GM12878 (cell line): ENCODE results near the gene TANC1. TPM values are rescaled to one million over a fixed set of nuclear protein-coding genes. Genes with fewer than 3 reads are reported as not detected.

ENCODE experiments used
- ATAC-seq: fragments of 200-7000 bp; cut with Tn5 transposase; 3 replicates; pipeline ENCODE4 v1.9.1; 2020; ENCODE audit warnings: mild to moderate bottlenecking, moderate library complexity
- BruUV-seq: library from RNA; stranded (reverse); fragments of 400-500 nt; replicated peaks from 2 replicates; lab custom pipeline; 2021; lab: Mats Ljungman, UMichigan
- CTCF ChIA-PET: fragments of 300-600 bp; sonication (Branson Sonifier 250); formaldehyde crosslinking; extraction: SDS; loops from one replicate; lab custom pipeline; 2021; ENCODE audit warnings: inconsistent platforms; lab: Yijun Ruan, JAX
- POLR2A ChIA-PET: fragments of 350-600 bp; formaldehyde crosslinking; extraction: SDS; loops from one replicate; lab custom pipeline; 2021; ENCODE audit warnings: inconsistent platforms; lab: Charles Lee
- RAD21 ChIA-PET: fragments of 300-600 bp; sonication (Branson Sonifier 250); formaldehyde crosslinking; loops from one replicate; lab custom pipeline; 2023; ENCODE audit warnings: antibody characterized with exemption; ENCODE audit not compliant: unreplicated experiment; lab: Charles Lee
- SMC1A ChIA-PET: fragments of 300-600 bp; sonication (Branson Sonifier 250); formaldehyde crosslinking; loops from one replicate; lab custom pipeline; 2023; ENCODE audit not compliant: unreplicated experiment, uncharacterized antibody; lab: Charles Lee
- DNase-seq: peaks from one replicate; pipeline ENCODE4 v3.0.0-alpha.2; 2011; ENCODE audit warnings: low read depth, low spot score
- FAIRE-seq: peaks from 3 replicates; lab custom pipeline; 2011; peaks lifted over from hg19 to GRCh38; lab: Jason Lieb, UNC
- H2AFZ ChIP-seq: 2 replicates; pipeline ENCODE4 v1.6.0; 2011; ENCODE audit warnings: low read depth, low read length, control low read depth; ENCODE audit not compliant: control insufficient read depth
- H3K27ac ChIP-seq: 2 replicates; pipeline ENCODE4 v1.5.1; 2011; ENCODE audit warnings: control low read depth; ENCODE audit not compliant: control insufficient read depth, insufficient read depth
- H3K27me3 ChIP-seq, 2 experiments: replicated peaks in 1 of 2; 2 replicates each; pipeline versions ENCODE4 v1.6.0 to v1.6.1; 2011; ENCODE audit warnings: low read length in 1 of 2; ENCODE audit not compliant: control insufficient read depth in 2 of 2, insufficient read depth in 2 of 2
- H3K36me3 ChIP-seq, 2 experiments: 2 replicates each; pipeline ENCODE4 v1.5.1; 2011; ENCODE audit warnings: low read length in 1 of 2; ENCODE audit not compliant: control insufficient read depth in 2 of 2, insufficient read depth in 2 of 2
- H3K4me1 ChIP-seq: 2 replicates; pipeline ENCODE4 v1.6.1; 2011; ENCODE audit warnings: mild to moderate bottlenecking, low read length, moderate library complexity, mixed read lengths; ENCODE audit not compliant: control insufficient read depth, insufficient read depth
- H3K4me2 ChIP-seq: 2 replicates; pipeline ENCODE4 v1.6.0; 2011; ENCODE audit warnings: control low read depth; ENCODE audit not compliant: control insufficient read depth, insufficient read depth
- H3K4me3 ChIP-seq: fragments of 200-600 bp; sonication (generic); 2 replicates; pipeline ENCODE4 v1.5.1; 2016
- H3K79me2 ChIP-seq: 2 replicates; pipeline ENCODE4 v1.6.0; 2011; ENCODE audit warnings: low read length; ENCODE audit not compliant: control insufficient read depth, insufficient read depth
- H3K9ac ChIP-seq: 2 replicates; pipeline ENCODE4 v1.8.0; 2011; ENCODE audit warnings: low read length, control low read depth, mixed read lengths; ENCODE audit not compliant: control insufficient read depth, insufficient read depth
- H3K9me3 ChIP-seq: replicated peaks from 3 replicates; pipeline ENCODE4 v1.5.1; 2011; ENCODE audit warnings: mild to moderate bottlenecking, low read length; ENCODE audit not compliant: control insufficient read depth, insufficient read depth
- H4K20me1 ChIP-seq: 2 replicates; pipeline ENCODE4 v1.6.0; 2011; ENCODE audit not compliant: control insufficient read depth, insufficient read depth
- HDAC6 ChIP-seq: fragments of 200-600 bp; sonication (generic); IDR thresholded peaks from one replicate; pipeline ENCODE4 v1.8.0; 2017; ENCODE audit warnings: antibody characterized with exemption; ENCODE audit not compliant: unreplicated experiment
- IRF5 ChIP-seq: fragments of 450-650 bp; IDR thresholded peaks from 2 replicates; pipeline ENCODE4 v1.6.1; 2017; ENCODE audit warnings: borderline replicate concordance
- MYB ChIP-seq: fragments of 150-350 bp; IDR thresholded peaks from 2 replicates; pipeline ENCODE4 v1.6.1; 2014; ENCODE audit warnings: mild to moderate bottlenecking, low read depth, low read length, borderline replicate concordance
- MYC ChIP-seq: IDR thresholded peaks from 2 replicates; pipeline ENCODE4 v1.6.1; 2011; ENCODE audit warnings: mild to moderate bottlenecking, low read length, moderate library complexity, inconsistent platforms; ENCODE audit not compliant: insufficient read depth, insufficient replicate concordance, insufficient read length, severe bottlenecking
- NFXL1 ChIP-seq: fragments of 450-650 bp; IDR thresholded peaks from 2 replicates; pipeline ENCODE4 v1.6.1; 2017; ENCODE audit warnings: antibody characterized with exemption, mild to moderate bottlenecking, borderline replicate concordance
- RAD21 ChIP-seq: IDR thresholded peaks from 2 replicates; pipeline ENCODE4 v1.6.1; 2011; ENCODE audit warnings: mild to moderate bottlenecking, low read depth, low read length, moderate library complexity; ENCODE audit not compliant: insufficient read depth
- RCOR1 ChIP-seq: conservative IDR thresholded peaks from 2 replicates; pipeline ENCODE4 v1.6.1; 2012; ENCODE audit warnings: low read depth, low read length, improper control_type of control experiment
- TCF12 ChIP-seq: IDR thresholded peaks from 2 replicates; pipeline ENCODE4 v1.6.1; 2011; ENCODE audit warnings: low read depth, mild to moderate bottlenecking, low read length
- USF2 ChIP-seq: IDR thresholded peaks from 2 replicates; pipeline ENCODE4 v1.6.1; 2011; ENCODE audit warnings: low read depth, low read length, improper control_type of control experiment, borderline replicate concordance
- YBX1 ChIP-seq: fragments of 450-650 bp; IDR thresholded peaks from 2 replicates; pipeline ENCODE4 v1.6.1; 2016; ENCODE audit warnings: antibody characterized with exemption
- WGBS: methylation state at CpG from one replicate; pipeline ENCODE4 v1.1.6; 2016; ENCODE audit warnings: low lambda C conversion rate; ENCODE audit not compliant: insufficient replicate concordance, insufficient coverage; ENCODE audit errors: missing lambda C conversion rate; 5-methylcytosine and 5-hydroxymethylcytosine counted together
- in situ Hi-C: fragments of 300-500 bp; cut with MboI; formaldehyde crosslinking; loops from 9 replicates; pipeline ENCODE4 v1.14.3; 2018; ENCODE audit warnings: mixed read lengths
- intact Hi-C: fragments of 100-400 bp; cut with micrococcal nuclease; formaldehyde crosslinking; loops from one replicate; pipeline ENCODE4 v1.14.2; 2022; ENCODE audit not compliant: unreplicated experiment
- polyA plus RNA-seq, 11 experiments: library from polyadenylated mRNA; depleted of rRNA in 4 of 11; unstranded in 6 of 11; stranded (reverse) in 5 of 11; fragments of >200 nt; fragmentation: Nextera tagmentation in 4 of 11; fragmentation: Illumina TruSeq in 1 of 11; extraction: Ambion mirVana in 4 of 11; extraction: Trizol in 1 of 11; gene quantifications; 1 replicate in 1 of 11; 2 replicates in 10 of 11; pipeline versions ENCODE4 v1.2.1 to v1.2.3, GENCODE V29; 2011 to 2016; ENCODE audit warnings: inconsistent platforms in 2 of 11, missing spikeins in 2 of 11, low read depth in 1 of 11
- total RNA-seq, 4 experiments: library from RNA; depleted of rRNA in 3 of 4; stranded (reverse); fragments of >200 nt in 3 of 4; fragmentation: Illumina TruSeq in 1 of 4; extraction: Trizol in 1 of 4; gene quantifications; 2 replicates each; pipeline versions ENCODE4 v1.2.1 to v1.2.3, GENCODE V29; 2013 to 2021
- TF ChIP-seq, protein P1 (sequence below): fragments of 450-650 bp; IDR thresholded peaks from 2 replicates; pipeline ENCODE4 v1.6.1; 2017; ENCODE audit warnings: mild to moderate bottlenecking
- TF ChIP-seq, protein P2 (sequence below): fragments of 450-650 bp; IDR thresholded peaks from 2 replicates; pipeline ENCODE4 v1.6.1; 2017; ENCODE audit warnings: mild to moderate bottlenecking, moderate library complexity

Gene TANC1
- total and polyA plus RNA-seq, 10 of the 15 experiments (the other 5 are each of a cell fraction or from before 2014, with no cell fraction given), result 0.05 to 5.0 (median 0.34) TPM

- no peak for TF ChIP-seq IRF5
- TF ChIP-seq NFXL1, result no peak
- TF ChIP-seq, protein P1, sequence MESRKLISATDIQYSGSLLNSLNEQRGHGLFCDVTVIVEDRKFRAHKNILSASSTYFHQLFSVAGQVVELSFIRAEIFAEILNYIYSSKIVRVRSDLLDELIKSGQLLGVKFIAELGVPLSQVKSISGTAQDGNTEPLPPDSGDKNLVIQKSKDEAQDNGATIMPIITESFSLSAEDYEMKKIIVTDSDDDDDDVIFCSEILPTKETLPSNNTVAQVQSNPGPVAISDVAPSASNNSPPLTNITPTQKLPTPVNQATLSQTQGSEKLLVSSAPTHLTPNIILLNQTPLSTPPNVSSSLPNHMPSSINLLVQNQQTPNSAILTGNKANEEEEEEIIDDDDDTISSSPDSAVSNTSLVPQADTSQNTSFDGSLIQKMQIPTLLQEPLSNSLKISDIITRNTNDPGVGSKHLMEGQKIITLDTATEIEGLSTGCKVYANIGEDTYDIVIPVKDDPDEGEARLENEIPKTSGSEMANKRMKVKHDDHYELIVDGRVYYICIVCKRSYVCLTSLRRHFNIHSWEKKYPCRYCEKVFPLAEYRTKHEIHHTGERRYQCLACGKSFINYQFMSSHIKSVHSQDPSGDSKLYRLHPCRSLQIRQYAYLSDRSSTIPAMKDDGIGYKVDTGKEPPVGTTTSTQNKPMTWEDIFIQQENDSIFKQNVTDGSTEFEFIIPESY, result no peak
Observed at GRCh38 chr2:158973116-158973956, 4.9 kb downstream of the TANC1 start (continued).

- H3K4me2 ChIP-seq, result no peak overlapping the region
- no peaks in the 10 kb centered on the region for H3K9me3 ChIP-seq
- no peaks in the 10 kb centered on the region for H3K36me3 ChIP-seq
- no peak overlapping the region for H3K9ac ChIP-seq
- H3K27me3 ChIP-seq, result no peaks in the 10 kb centered on the region; a peak in 1 of 4 replicates
- H2AFZ ChIP-seq, result no peak overlapping the region
- in situ Hi-C loops (no loop called here), intact Hi-C loops (no loop called here)
- CTCF ChIA-PET, result no interaction called here
- no peaks in the 10 kb centered on the region for H4K20me1 ChIP-seq
- no peaks in the 10 kb centered on the region for H3K79me2 ChIP-seq
- POLR2A ChIA-PET, result no interaction called here
- H3K27ac ChIP-seq, result no peak overlapping the region
- FAIRE-seq, result no peak
- no peak for DNase-seq
- no peaks in the 10 kb centered on the region for H3K4me1 ChIP-seq
- RAD21 ChIA-PET, result no interaction called here
- no peak for ATAC-seq
- 76% methylated on average over 9 of the region's 9 CpGs for WGBS
- SMC1A ChIA-PET, result no interaction called here
- no peak overlapping the region for H3K4me3 ChIP-seq
- no TSS peak for BruUV-seq
- TF ChIP-seq USF2, result no peak
- no peak for TF ChIP-seq HDAC6
- TF ChIP-seq MYC, result no peak
- no peak for TF ChIP-seq TCF12
- TF ChIP-seq, protein P2, sequence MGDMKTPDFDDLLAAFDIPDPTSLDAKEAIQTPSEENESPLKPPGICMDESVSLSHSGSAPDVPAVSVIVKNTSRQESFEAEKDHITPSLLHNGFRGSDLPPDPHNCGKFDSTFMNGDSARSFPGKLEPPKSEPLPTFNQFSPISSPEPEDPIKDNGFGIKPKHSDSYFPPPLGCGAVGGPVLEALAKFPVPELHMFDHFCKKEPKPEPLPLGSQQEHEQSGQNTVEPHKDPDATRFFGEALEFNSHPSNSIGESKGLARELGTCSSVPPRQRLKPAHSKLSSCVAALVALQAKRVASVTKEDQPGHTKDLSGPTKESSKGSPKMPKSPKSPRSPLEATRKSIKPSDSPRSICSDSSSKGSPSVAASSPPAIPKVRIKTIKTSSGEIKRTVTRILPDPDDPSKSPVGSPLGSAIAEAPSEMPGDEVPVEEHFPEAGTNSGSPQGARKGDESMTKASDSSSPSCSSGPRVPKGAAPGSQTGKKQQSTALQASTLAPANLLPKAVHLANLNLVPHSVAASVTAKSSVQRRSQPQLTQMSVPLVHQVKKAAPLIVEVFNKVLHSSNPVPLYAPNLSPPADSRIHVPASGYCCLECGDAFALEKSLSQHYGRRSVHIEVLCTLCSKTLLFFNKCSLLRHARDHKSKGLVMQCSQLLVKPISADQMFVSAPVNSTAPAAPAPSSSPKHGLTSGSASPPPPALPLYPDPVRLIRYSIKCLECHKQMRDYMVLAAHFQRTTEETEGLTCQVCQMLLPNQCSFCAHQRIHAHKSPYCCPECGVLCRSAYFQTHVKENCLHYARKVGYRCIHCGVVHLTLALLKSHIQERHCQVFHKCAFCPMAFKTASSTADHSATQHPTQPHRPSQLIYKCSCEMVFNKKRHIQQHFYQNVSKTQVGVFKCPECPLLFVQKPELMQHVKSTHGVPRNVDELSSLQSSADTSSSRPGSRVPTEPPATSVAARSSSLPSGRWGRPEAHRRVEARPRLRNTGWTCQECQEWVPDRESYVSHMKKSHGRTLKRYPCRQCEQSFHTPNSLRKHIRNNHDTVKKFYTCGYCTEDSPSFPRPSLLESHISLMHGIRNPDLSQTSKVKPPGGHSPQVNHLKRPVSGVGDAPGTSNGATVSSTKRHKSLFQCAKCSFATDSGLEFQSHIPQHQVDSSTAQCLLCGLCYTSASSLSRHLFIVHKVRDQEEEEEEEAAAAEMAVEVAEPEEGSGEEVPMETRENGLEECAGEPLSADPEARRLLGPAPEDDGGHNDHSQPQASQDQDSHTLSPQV, result no peak
- TF ChIP-seq RAD21, result no peak
- TF ChIP-seq MYB, result no peak
- TF ChIP-seq RCOR1, result no peak
- no peak for TF ChIP-seq YBX1
Observed at GRCh38 chr2:158975271-158975921, 7.0 kb downstream of the TANC1 start.
